HepG2 (cell line): Measurements from ENCODE around the gene TRIO. TPM values are rescaled to one million over a fixed set of nuclear protein-coding genes. Genes with fewer than 3 reads are reported as not detected.

Experiments
- ATAC-seq: fragments of 200-7000 bp; cut with Tn5 transposase; 3 replicates; pipeline ENCODE4 v1.9.1; 2020; ENCODE audit warnings: mild to moderate bottlenecking, moderate library complexity
- BruUV-seq: library from RNA; stranded (reverse); fragments of 400-500 nt; replicated peaks from 2 replicates; lab custom pipeline; 2021; lab: Mats Ljungman, UMichigan
- CTCF ChIA-PET: fragments of 300-600 bp; formaldehyde crosslinking; extraction: SDS; loops from one replicate; lab custom pipeline; 2021; ENCODE audit warnings: low total read pairs, inconsistent platforms, low intra/inter-chr PET ratio; lab: Yijun Ruan, JAX
- POLR2A ChIA-PET: fragments of 350-600 bp; sonication (Branson Sonifier 250); formaldehyde crosslinking; loops from one replicate; lab custom pipeline; 2020; ENCODE audit warnings: antibody characterized with exemption, inconsistent platforms; lab: Yijun Ruan, JAX
- DNase-seq: peaks from one replicate; pipeline ENCODE4 v3.0.0-alpha.2; 2015; ENCODE audit warnings: low spot score
- FAIRE-seq: peaks from 3 replicates; lab custom pipeline; 2011; peaks lifted over from hg19 to GRCh38; lab: Jason Lieb, UNC
- H2AFZ ChIP-seq: one replicate; pipeline ENCODE4 v1.6.1; 2011; ENCODE audit warnings: low read length, inconsistent platforms
- H3K27ac ChIP-seq: fragments of 300-600 bp; 3 replicates; pipeline ENCODE4 v1.8.0; 2011; ENCODE audit warnings: mixed run types, mild to moderate bottlenecking, mixed read lengths, low read length, inconsistent platforms; ENCODE audit not compliant: insufficient read depth; ENCODE audit errors: extremely low read length
- H3K27me3 ChIP-seq, 2 experiments: fragments of 200-600 bp in 1 of 2; 2 replicates in 1 of 2; 3 replicates in 1 of 2; pipeline versions ENCODE4 v1.6.0 to v1.8.0; 2011; ENCODE audit warnings: low read length in 2 of 2, mild to moderate bottlenecking in 2 of 2, moderate library complexity in 2 of 2, inconsistent platforms in 1 of 2; ENCODE audit not compliant: insufficient read depth in 2 of 2, control insufficient read depth in 1 of 2
- H3K36me3 ChIP-seq, 2 experiments: fragments of 200-600 bp in 1 of 2; replicated peaks in 1 of 2; 2 replicates in 1 of 2; 3 replicates in 1 of 2; pipeline versions ENCODE4 v1.5.1 to v1.8.0; 2011; ENCODE audit warnings: low read length in 2 of 2, inconsistent platforms in 1 of 2; ENCODE audit not compliant: insufficient read depth in 2 of 2, control insufficient read depth in 1 of 2
- H3K4me1 ChIP-seq: 2 replicates; pipeline ENCODE4 v1.5.1; 2012; ENCODE audit warnings: low read length, inconsistent platforms; ENCODE audit not compliant: insufficient read depth
- H3K4me2 ChIP-seq: 2 replicates; pipeline ENCODE4 v1.6.0; 2011; ENCODE audit warnings: low read depth, low read length, inconsistent platforms
- H3K4me3 ChIP-seq, 3 experiments: fragments of 200-600 bp in 1 of 3; sonication (generic), shearing (Covaris generic) in 1 of 3; replicated peaks in 1 of 3; 2 replicates each; pipeline ENCODE4 v1.5.1; 2011 to 2016; ENCODE audit warnings: low read length in 3 of 3, inconsistent platforms in 2 of 3, low read depth in 2 of 3, mild to moderate bottlenecking in 2 of 3, control low read depth in 1 of 3, mixed read lengths in 1 of 3; ENCODE audit not compliant: insufficient read depth in 1 of 3
- H3K79me2 ChIP-seq: one replicate; pipeline ENCODE4 v1.6.1; 2011; ENCODE audit warnings: low read length, inconsistent platforms; ENCODE audit not compliant: insufficient read depth
- H3K9ac ChIP-seq: 2 replicates; pipeline ENCODE4 v1.6.0; 2011; ENCODE audit warnings: mild to moderate bottlenecking, low read depth, low read length, inconsistent platforms; ENCODE audit not compliant: insufficient read depth
- H3K9me3 ChIP-seq: 2 replicates; pipeline ENCODE4 v1.5.1; 2012; ENCODE audit warnings: mild to moderate bottlenecking, low read length
- H4K20me1 ChIP-seq: 2 replicates; pipeline ENCODE4 v1.6.0; 2011; ENCODE audit warnings: inconsistent platforms, mild to moderate bottlenecking, low read length, moderate library complexity; ENCODE audit not compliant: insufficient read depth
- ARHGAP35 ChIP-seq: sonication (generic); formaldehyde crosslinking; IDR thresholded peaks from 2 replicates; pipeline ENCODE4 v1.9.0; 2022; ENCODE audit warnings: mild to moderate bottlenecking, inconsistent platforms, moderate library complexity, missing genetic modification reagents, borderline replicate concordance
- ARID2 ChIP-seq: sonication (generic); formaldehyde crosslinking; IDR thresholded peaks from 2 replicates; pipeline ENCODE4 v1.8.1; 2022; ENCODE audit warnings: mild to moderate bottlenecking, missing genetic modification reagents, borderline replicate concordance
- CCAR2 ChIP-seq: fragments of 200-400 bp; formaldehyde crosslinking; optimal IDR thresholded peaks from 2 replicates; pipeline ENCODE3; 2018; ENCODE audit warnings: low read depth, mild to moderate bottlenecking, low read length, moderate library complexity
- CREB1 ChIP-seq, 2 experiments: fragments of 450-650 bp in 1 of 2; IDR thresholded peaks; 2 replicates each; pipeline ENCODE4 v1.6.1; 2016 to 2017; ENCODE audit warnings: control low read depth in 1 of 2, mild to moderate bottlenecking in 1 of 2, missing compliant biosample characterization in 1 of 2, missing genetic modification characterization in 1 of 2
- IKZF1 ChIP-seq: fragments of 450-650 bp; IDR thresholded peaks from 2 replicates; pipeline ENCODE4 v1.7.1; 2016
- KAT2B ChIP-seq: fragments of 150-350 bp; IDR thresholded peaks from 2 replicates; pipeline ENCODE4 v1.6.1; 2014; ENCODE audit warnings: low read depth, low read length, borderline replicate concordance
- NCOA2 ChIP-seq: sonication (generic); formaldehyde crosslinking; IDR thresholded peaks from 2 replicates; pipeline ENCODE4 v1.8.0; 2022; ENCODE audit warnings: inconsistent platforms
- NFATC3 ChIP-seq: sonication (generic); formaldehyde crosslinking; IDR thresholded peaks from 2 replicates; pipeline ENCODE4 v1.5.1; 2020; ENCODE audit warnings: mild to moderate bottlenecking, missing genetic modification reagents
- NFIB ChIP-seq: sonication (generic); formaldehyde crosslinking; IDR thresholded peaks from 2 replicates; pipeline ENCODE4 v1.9.0; 2021; ENCODE audit warnings: missing genetic modification reagents, mild to moderate bottlenecking, borderline replicate concordance
- YEATS4 ChIP-seq: sonication (generic); formaldehyde crosslinking; IDR thresholded peaks from 2 replicates; pipeline ENCODE4 v1.4.0; 2020; ENCODE audit warnings: missing genetic modification reagents, borderline replicate concordance
- ZNF235 ChIP-seq: sonication (generic); formaldehyde crosslinking; IDR thresholded peaks from 2 replicates; pipeline ENCODE4 v1.8.1; 2023; ENCODE audit warnings: mild to moderate bottlenecking, missing genetic modification reagents, borderline replicate concordance
- ZNF251 ChIP-seq: sonication (generic); formaldehyde crosslinking; IDR thresholded peaks from 2 replicates; pipeline ENCODE4 v1.9.0; 2021; ENCODE audit warnings: mild to moderate bottlenecking, missing genetic modification reagents
- ZNF335 ChIP-seq: sonication (generic); formaldehyde crosslinking; IDR thresholded peaks from 2 replicates; pipeline ENCODE4 v1.4.0; 2020; ENCODE audit warnings: missing genetic modification reagents
- ZNF484 ChIP-seq: sonication (generic); formaldehyde crosslinking; IDR thresholded peaks from 2 replicates; pipeline ENCODE4 v1.5.1; 2020; ENCODE audit warnings: mild to moderate bottlenecking, low read depth, missing genetic modification reagents, borderline replicate concordance
- ZNF558 ChIP-seq: sonication (generic); formaldehyde crosslinking; IDR thresholded peaks from 2 replicates; pipeline ENCODE4 v1.9.0; 2022; ENCODE audit warnings: mild to moderate bottlenecking, missing genetic modification reagents, borderline replicate concordance
- ZNF761 ChIP-seq: sonication (generic); formaldehyde crosslinking; conservative IDR thresholded peaks from 2 replicates; pipeline ENCODE4 v1.4.0; 2020; ENCODE audit warnings: mild to moderate bottlenecking, missing genetic modification reagents
- WGBS: methylation state at CpG from one replicate; pipeline ENCODE4 v1.1.6; 2017; ENCODE audit warnings: low lambda C conversion rate; 5-methylcytosine and 5-hydroxymethylcytosine counted together
- in situ Hi-C: cut with HindIII; loops from 2 replicates; pipeline ENCODE4 v1.10.0; 2017; ENCODE audit warnings: low pct_unique_long_range_greater_than_20kb; ENCODE audit not compliant: extremely low pct_ligation_motif_present
- intact Hi-C: fragments of 100-400 bp; cut with micrococcal nuclease; formaldehyde crosslinking; loops from one replicate; pipeline ENCODE4 v1.10.0; 2022; ENCODE audit not compliant: unreplicated experiment
- polyA plus RNA-seq, 8 experiments: library from polyadenylated mRNA; depleted of rRNA in 3 of 8; stranded (reverse) in 7 of 8; unstranded in 1 of 8; fragments of >200 nt; fragmentation: Illumina TruSeq in 4 of 8; extraction: Trizol in 4 of 8; gene quantifications; 2 replicates each; pipeline versions ENCODE4 v1.2.1 to v1.2.3, GENCODE V29; 2011 to 2016; ENCODE audit warnings: low read depth in 4 of 8, missing spikeins in 1 of 8, mixed read lengths in 1 of 8; ENCODE audit not compliant: insufficient read depth in 1 of 8
- total RNA-seq, 5 experiments: library from RNA; depleted of rRNA; stranded (reverse); fragments of >200 nt; fragmentation: Illumina TruSeq; extraction: Trizol; gene quantifications; 2 replicates each; pipeline ENCODE4 v1.2.3, GENCODE V29; 2016; ENCODE audit warnings: low read depth in 1 of 5
- TF ChIP-seq, protein P1 (sequence below): sonication (generic); formaldehyde crosslinking; conservative IDR thresholded peaks from 2 replicates; pipeline ENCODE4 v1.4.0; 2020; ENCODE audit warnings: missing genetic modification reagents
- TF ChIP-seq, protein P2 (sequence below): sonication (generic); formaldehyde crosslinking; IDR thresholded peaks from 2 replicates; pipeline ENCODE4 v1.4.0; 2020; ENCODE audit warnings: missing genetic modification reagents, borderline replicate concordance

The TRIO gene
- total and polyA plus RNA-seq, 2 of the 13 experiments (the other 11 are each of a cell fraction or from before 2014, with no cell fraction given): 45.2 to 45.9 TPM

DNA sequence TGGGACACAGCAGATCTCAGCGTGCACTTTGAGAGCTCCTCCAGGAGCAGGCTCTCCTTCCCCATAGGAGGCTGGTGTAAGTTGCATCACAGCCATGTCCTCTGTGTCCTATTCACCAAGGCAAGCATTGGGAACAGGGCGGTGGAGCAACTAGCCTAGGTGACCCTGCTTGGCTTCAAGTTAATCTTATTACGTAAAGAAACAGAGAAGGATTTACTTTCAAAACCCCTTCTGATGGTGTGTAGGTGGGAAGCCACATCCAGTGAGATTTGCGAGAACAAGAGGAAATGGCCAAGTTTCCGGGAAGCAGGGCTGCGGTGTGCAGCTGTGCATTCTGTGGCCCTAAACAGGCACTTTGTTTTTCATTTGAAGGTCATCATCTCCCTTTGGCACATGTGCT lies 80.2 kb downstream of the TRIO start:
- no peak for TF ChIP-seq ARID2 (CRISPR knock-in tag)
- no peak for TF ChIP-seq ZNF761
- no peak for TF ChIP-seq ZNF335 (CRISPR knock-in tag)
- TF ChIP-seq, protein P1, sequence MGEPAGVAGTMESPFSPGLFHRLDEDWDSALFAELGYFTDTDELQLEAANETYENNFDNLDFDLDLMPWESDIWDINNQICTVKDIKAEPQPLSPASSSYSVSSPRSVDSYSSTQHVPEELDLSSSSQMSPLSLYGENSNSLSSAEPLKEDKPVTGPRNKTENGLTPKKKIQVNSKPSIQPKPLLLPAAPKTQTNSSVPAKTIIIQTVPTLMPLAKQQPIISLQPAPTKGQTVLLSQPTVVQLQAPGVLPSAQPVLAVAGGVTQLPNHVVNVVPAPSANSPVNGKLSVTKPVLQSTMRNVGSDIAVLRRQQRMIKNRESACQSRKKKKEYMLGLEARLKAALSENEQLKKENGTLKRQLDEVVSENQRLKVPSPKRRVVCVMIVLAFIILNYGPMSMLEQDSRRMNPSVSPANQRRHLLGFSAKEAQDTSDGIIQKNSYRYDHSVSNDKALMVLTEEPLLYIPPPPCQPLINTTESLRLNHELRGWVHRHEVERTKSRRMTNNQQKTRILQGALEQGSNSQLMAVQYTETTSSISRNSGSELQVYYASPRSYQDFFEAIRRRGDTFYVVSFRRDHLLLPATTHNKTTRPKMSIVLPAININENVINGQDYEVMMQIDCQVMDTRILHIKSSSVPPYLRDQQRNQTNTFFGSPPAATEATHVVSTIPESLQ (CRISPR knock-in tag): no peak
- TF ChIP-seq CREB1 (IDR thresholded peaks at IDR 0.05): no peak
- no peak for TF ChIP-seq CREB1 (CRISPR knock-in tag; IDR thresholded peaks at IDR 0.05)
- no peak for TF ChIP-seq KAT2B
- TF ChIP-seq YEATS4 (CRISPR knock-in tag): no peak
- no peak for TF ChIP-seq NFATC3
- no peak for TF ChIP-seq CCAR2
- TF ChIP-seq ARHGAP35 (CRISPR knock-in tag): no peak
- no peak for TF ChIP-seq ZNF484 (CRISPR knock-in tag)
- no peak for TF ChIP-seq NCOA2 (CRISPR knock-in tag)
- no peak for TF ChIP-seq ZNF235 (CRISPR knock-in tag)
- TF ChIP-seq NFIB (CRISPR knock-in tag): no peak
- no peak for TF ChIP-seq ZNF558
- TF ChIP-seq IKZF1: no peak
- TF ChIP-seq, protein P2, sequence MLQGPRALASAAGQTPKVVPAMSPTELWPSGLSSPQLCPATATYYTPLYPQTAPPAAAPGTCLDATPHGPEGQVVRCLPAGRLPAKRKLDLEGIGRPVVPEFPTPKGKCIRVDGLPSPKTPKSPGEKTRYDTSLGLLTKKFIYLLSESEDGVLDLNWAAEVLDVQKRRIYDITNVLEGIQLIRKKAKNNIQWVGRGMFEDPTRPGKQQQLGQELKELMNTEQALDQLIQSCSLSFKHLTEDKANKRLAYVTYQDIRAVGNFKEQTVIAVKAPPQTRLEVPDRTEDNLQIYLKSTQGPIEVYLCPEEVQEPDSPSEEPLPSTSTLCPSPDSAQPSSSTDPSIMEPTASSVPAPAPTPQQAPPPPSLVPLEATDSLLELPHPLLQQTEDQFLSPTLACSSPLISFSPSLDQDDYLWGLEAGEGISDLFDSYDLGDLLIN: no peak
- TF ChIP-seq ZNF251 (CRISPR knock-in tag): no peak
- no peak for DNase-seq
- peaks cover 9% of the 10 kb centered on the region for H4K20me1 ChIP-seq
- CTCF ChIA-PET: no interaction called here
- no peak overlapping the region for H3K9ac ChIP-seq
- no TSS peak for BruUV-seq
- H3K4me2 ChIP-seq: no peak overlapping the region
- in situ Hi-C loops (no loop called here), intact Hi-C loops (no loop called here)
- H3K79me2 ChIP-seq: peaks cover 93% of the 10 kb centered on the region
- no peak overlapping the region for H3K4me3 ChIP-seq
- H2AFZ ChIP-seq: no peak overlapping the region
- H3K9me3 ChIP-seq: no peaks in the 10 kb centered on the region
- POLR2A ChIA-PET: no interaction called here
- peaks cover 35% of the 10 kb centered on the region for H3K4me1 ChIP-seq
- FAIRE-seq: no peak
- peaks cover 1 to 3% of the 10 kb centered on the region in 2 experiments; a peak in 1 of 5 replicates for H3K36me3 ChIP-seq
- no peak overlapping the region for H3K27ac ChIP-seq
- WGBS: 99% methylated on average over 6 of the region's 6 CpGs
- ATAC-seq: no peak
- no peaks in the 10 kb centered on the region for H3K27me3 ChIP-seq
